ENCODE data around the gene ACTRT2. TPM values are rescaled to one million over a fixed set of nuclear protein-coding genes. Genes with fewer than 3 reads are reported as not detected.
A peak's percentile ranks its signal among the peaks of the same experiment; 100 is the strongest.

ACTRT2 gene
- total and polyA plus RNA-seq, 12 donors = not detected

GRCh38 chr1:2973601-2974593 lies 47.4 kb upstream of the ACTRT2 start:
- Histone ChIP-seq H3K9me3 (replicated peaks in 1 of 3) (no peaks in the 10 kb centered on the region), H3K27me3 (no peaks in the 10 kb centered on the region), H3K36me3 (replicated peaks in 1 of 2) (no peaks in the 10 kb centered on the region), H3K4me1 (replicated peaks in 1 of 2) (no peaks in the 10 kb centered on the region), H3K27ac (no peak overlapping the region), H3K4me3 (no peak overlapping the region)
- TF ChIP-seq CTCF (IDR thresholded peaks at IDR 0.05) = no peak
- no peak for TF ChIP-seq POLR2A (IDR thresholded peaks at IDR 0.05)
- peak in 2 of 7 donors; percentile 4 to 5 for DNase-seq
- intact Hi-C loops (cut with DNase I) = no loop called here
- 39 to 66% (median 43%) methylated on average over 5 to 18 of the region's 18 CpGs for WGBS, 4 donors

- Histone ChIP-seq H3K27ac (no peak overlapping the region), H3K4me1 (replicated peaks in 1 of 2) (no peaks in the 10 kb centered on the region), H3K36me3 (replicated peaks in 1 of 2) (no peaks in the 10 kb centered on the region), H3K27me3 (no peaks in the 10 kb centered on the region), H3K4me3 (no peak overlapping the region), H3K9me3 (replicated peaks in 1 of 3) (no peaks in the 10 kb centered on the region)
- intact Hi-C loops (cut with DNase I) = no loop called here
- DNase-seq = peak in 2 of 7 donors; percentile 2 to 4
- WGBS, 4 donors = 60 to 84% (median 67%) methylated on average over 2 to 18 of the region's 18 CpGs
- no peak for TF ChIP-seq POLR2A (IDR thresholded peaks at IDR 0.05)
- TF ChIP-seq CTCF (IDR thresholded peaks at IDR 0.05) = no peak
Observed at GRCh38 chr1:2974701-2975301, 46.5 kb upstream of the ACTRT2 start.

GRCh38 chr1:2975466-2976179 lies 45.6 kb upstream of the ACTRT2 start:
- H3K36me3 ChIP-seq (replicated peaks in 1 of 2) = no peaks in the 10 kb centered on the region
- H3K4me3 ChIP-seq = no peak overlapping the region
- TF ChIP-seq POLR2A (IDR thresholded peaks at IDR 0.05) = no peak
- no peak for TF ChIP-seq CTCF (IDR thresholded peaks at IDR 0.05)
- H3K4me1 ChIP-seq (replicated peaks in 1 of 2) = no peaks in the 10 kb centered on the region
- no peak overlapping the region for H3K27ac ChIP-seq
- intact Hi-C loops (cut with DNase I) = no loop called here
- H3K9me3 ChIP-seq (replicated peaks in 1 of 3) = no peaks in the 10 kb centered on the region
- no peaks in the 10 kb centered on the region for H3K27me3 ChIP-seq
- DNase-seq = peak in 2 of 7 donors; percentile 5 to 8
- WGBS, 4 donors = 52 to 73% (median 64%) methylated on average over 7 to 19 of the region's 19 CpGs

GRCh38 chr1:2976180-2976562 lies 45.1 kb upstream of the ACTRT2 start:
- H3K27ac ChIP-seq = no peak overlapping the region
- no peaks in the 10 kb centered on the region for H3K36me3 ChIP-seq (replicated peaks in 1 of 2)
- intact Hi-C loops (cut with DNase I) = no loop called here
- WGBS, 4 donors = 69 to 83% (median 75%) methylated on average over 4 to 6 of the region's 6 CpGs
- DNase-seq = peak in 3 of 7 donors; percentile 5 to 28 (median 10)
- TF ChIP-seq POLR2A (IDR thresholded peaks at IDR 0.05) (no peak), CTCF (IDR thresholded peaks at IDR 0.05) (no peak)
- H3K4me3 ChIP-seq = no peak overlapping the region
- no peaks in the 10 kb centered on the region for H3K9me3 ChIP-seq (replicated peaks in 1 of 3)
- H3K4me1 ChIP-seq (replicated peaks in 1 of 2) = no peaks in the 10 kb centered on the region
- no peaks in the 10 kb centered on the region for H3K27me3 ChIP-seq

Data from adrenal gland (tissue), 12 donors.